ENCODE measurements around the gene GNB5. TPM values are rescaled to one million over a fixed set of nuclear protein-coding genes. Genes with fewer than 3 reads are reported as not detected.

GNB5 gene
- total RNA-seq, 1 experiment from 2014 or later: 26.0 TPM

- Histone ChIP-seq H3K4me2 (no peak overlapping the region), H3K9me3 (ENCODE audit: insufficient read depth, low read depth) (no peaks in the 10 kb centered on the region), H3K4me3 (no peak overlapping the region), H3K27ac (no peak overlapping the region), H3K36me3 (ENCODE audit: low read depth) (no peaks in the 10 kb centered on the region), H3K79me2 (ENCODE audit: low read depth) (no peaks in the 10 kb centered on the region), H3K9me2 (ENCODE audit: insufficient read depth) (no peaks in the 10 kb centered on the region), H3K4me1 (replicated peaks; ENCODE audit: insufficient read depth) (peaks cover 17% of the 10 kb centered on the region), H4K20me1 (ENCODE audit: insufficient read depth) (no peaks in the 10 kb centered on the region), H3F3A (ENCODE audit: insufficient read depth, low read depth) (peaks cover 9% of the 10 kb centered on the region; the same call in 1 of the 2 replicates), H2AFZ (no peak overlapping the region), H3K27me3 (ENCODE audit: insufficient read depth, low read depth) (no peaks in the 10 kb centered on the region)
- ChIA-PET CTCF (no interaction called here), POLR2A (ENCODE audit: unreplicated experiment) (no interaction called here)
- no peak for TF ChIP-seq EZH2 (IDR thresholded peaks at IDR 0.05; ENCODE audit: low read depth)
- no peak for TF ChIP-seq CTCF (conservative IDR thresholded peaks at IDR 0.05)
- BruUV-seq (replicated peaks): no TSS peak
- DNase-seq: no peak
- intact Hi-C loops (cut with micrococcal nuclease; ENCODE audit: unreplicated experiment): no loop called here
Measured at GRCh38 chr15:52120488-52120887, 70.7 kb downstream of the GNB5 start.

DNA sequence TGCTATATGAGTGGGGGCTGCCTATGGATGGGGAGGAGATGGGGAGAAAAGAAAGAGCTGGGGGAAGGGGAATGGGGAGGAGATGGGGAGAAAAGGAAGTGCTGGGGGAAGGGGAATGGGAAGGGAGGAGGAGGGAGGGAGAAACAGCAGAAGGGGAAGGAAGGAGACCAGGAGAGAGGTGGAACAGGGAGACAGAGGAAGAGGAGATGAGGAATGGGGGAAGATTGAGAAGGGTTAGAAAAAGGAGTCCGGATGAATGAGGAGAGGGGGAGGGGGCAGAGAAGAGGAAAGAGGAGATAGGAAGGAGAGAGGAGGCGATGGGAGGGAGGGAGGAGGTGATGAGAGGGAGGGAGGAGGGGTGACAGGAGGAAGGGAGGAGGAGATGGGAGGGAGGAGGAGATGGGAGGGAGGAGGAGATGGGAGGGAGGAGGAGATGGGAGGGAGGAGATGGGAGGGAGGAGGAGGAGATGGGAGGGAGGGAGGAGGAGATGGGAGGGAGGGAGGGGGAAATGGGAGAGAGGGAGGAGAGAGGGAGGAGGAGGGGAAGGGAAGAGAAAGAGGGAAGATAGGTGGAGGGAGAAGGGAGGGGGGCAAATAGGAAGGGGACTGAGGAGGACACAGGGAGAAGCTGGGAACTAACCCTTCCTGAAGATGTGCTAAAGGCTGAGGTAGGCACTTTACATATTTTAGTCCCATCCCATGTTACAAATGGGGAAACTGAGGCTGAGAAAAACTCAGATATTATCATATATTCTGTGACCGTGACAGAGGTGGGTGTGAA, 72.0 kb downstream of the GNB5 start:
- no TSS peak for BruUV-seq (replicated peaks)
- Histone ChIP-seq H3K4me3 (no peak overlapping the region), H3K27me3 (ENCODE audit: insufficient read depth, low read depth) (no peaks in the 10 kb centered on the region), H3K9me3 (ENCODE audit: insufficient read depth, low read depth) (no peaks in the 10 kb centered on the region), H4K20me1 (ENCODE audit: insufficient read depth) (no peaks in the 10 kb centered on the region), H3K4me2 (no peak overlapping the region), H3K4me1 (replicated peaks; ENCODE audit: insufficient read depth) (peaks cover 5% of the 10 kb centered on the region), H2AFZ (no peak overlapping the region), H3K9me2 (ENCODE audit: insufficient read depth) (no peaks in the 10 kb centered on the region), H3K27ac (no peak overlapping the region), H3K36me3 (ENCODE audit: low read depth) (no peaks in the 10 kb centered on the region), H3F3A (ENCODE audit: insufficient read depth, low read depth) (no peaks in the 10 kb centered on the region), H3K79me2 (ENCODE audit: low read depth) (no peaks in the 10 kb centered on the region)
- TF ChIP-seq CTCF (conservative IDR thresholded peaks at IDR 0.05): no peak
- TF ChIP-seq EZH2 (IDR thresholded peaks at IDR 0.05; ENCODE audit: low read depth): no peak
- POLR2A ChIA-PET (ENCODE audit: unreplicated experiment): interaction anchor here (0.6 kb wide), 1 partner anchor 193 kb away, joined by 28 read pairs; no protein-coding TSS in a partner anchor
- DNase-seq: no peak
- intact Hi-C loops (cut with micrococcal nuclease; ENCODE audit: unreplicated experiment): no loop called here
- CTCF ChIA-PET: interaction anchor here (0.7 kb wide), 1 partner anchor 126 kb away, joined by 7 read pairs; no protein-coding TSS in a partner anchor

DNA sequence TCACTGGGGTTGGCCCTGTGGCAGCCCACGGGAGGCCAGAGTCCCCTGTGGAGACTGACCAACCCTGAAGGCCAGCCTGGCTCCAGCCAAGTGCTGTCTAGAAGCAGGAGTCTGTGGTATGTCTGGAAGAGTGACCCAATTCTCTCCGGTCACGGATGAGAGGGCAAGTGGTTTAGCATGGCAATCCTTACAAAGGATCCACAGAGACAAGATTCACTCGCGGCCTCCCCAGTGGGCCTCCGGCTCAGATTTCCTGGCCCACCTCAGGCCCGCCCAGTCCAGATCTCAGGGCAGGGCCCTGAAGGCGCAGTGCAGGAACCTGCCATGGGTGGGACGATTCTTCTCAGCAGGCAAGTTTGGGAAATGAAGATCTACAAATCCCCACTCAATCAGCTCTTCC, 73.6 kb downstream of the GNB5 start:
- no peaks in the 10 kb centered on the region for H3K4me1 ChIP-seq (replicated peaks; ENCODE audit: insufficient read depth)
- H3K79me2 ChIP-seq (ENCODE audit: low read depth): no peaks in the 10 kb centered on the region
- H3F3A ChIP-seq (ENCODE audit: insufficient read depth, low read depth): no peaks in the 10 kb centered on the region
- no peak overlapping the region for H3K4me2 ChIP-seq
- H2AFZ ChIP-seq: no peak overlapping the region
- TF ChIP-seq EZH2 (IDR thresholded peaks at IDR 0.05; ENCODE audit: low read depth): no peak
- TF ChIP-seq CTCF (conservative IDR thresholded peaks at IDR 0.05): no peak
- H3K9me3 ChIP-seq (ENCODE audit: insufficient read depth, low read depth): no peaks in the 10 kb centered on the region
- no peaks in the 10 kb centered on the region for H3K9me2 ChIP-seq (ENCODE audit: insufficient read depth)
- H3K27me3 ChIP-seq (ENCODE audit: insufficient read depth, low read depth): no peaks in the 10 kb centered on the region
- POLR2A ChIA-PET (ENCODE audit: unreplicated experiment): no interaction called here
- H3K4me3 ChIP-seq: no peak overlapping the region
- CTCF ChIA-PET: no interaction called here
- H3K36me3 ChIP-seq (ENCODE audit: low read depth): no peaks in the 10 kb centered on the region
- no peak overlapping the region for H3K27ac ChIP-seq
- no peaks in the 10 kb centered on the region for H4K20me1 ChIP-seq (ENCODE audit: insufficient read depth)
- intact Hi-C loops (cut with micrococcal nuclease; ENCODE audit: unreplicated experiment): no loop called here
- BruUV-seq (replicated peaks): no TSS peak
- no peak for DNase-seq
